Activated T-cell treated with anti-CD3 and anti-CD28 coated beads for 48 hours (primary cell): ENCODE results near the gene ATP8B4.

Experiments
- DNase-seq: peaks from one replicate; pipeline ENCODE4 v3.0.0-alpha.2; 2020; ENCODE audit warnings: low read depth

Gene ATP8B4

DNA sequence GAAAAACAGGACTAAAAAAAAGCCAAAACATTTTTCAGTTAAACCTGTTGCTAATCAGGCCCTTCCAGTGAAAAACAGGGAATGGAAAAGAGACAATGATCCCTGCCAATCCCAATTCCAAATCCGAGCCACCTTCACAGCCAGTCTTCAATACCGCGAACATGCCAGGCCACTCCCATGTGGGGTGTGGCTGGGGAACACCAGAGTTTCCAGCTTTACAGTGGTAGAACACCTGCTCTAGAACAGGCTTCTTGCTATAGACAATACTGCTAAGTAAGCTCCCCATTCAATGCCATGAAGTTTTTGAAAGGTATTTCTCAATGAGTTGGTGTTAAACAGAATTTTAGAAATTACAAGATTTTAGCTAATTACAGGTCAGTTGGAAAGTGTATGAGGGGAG, 228.3 kb downstream of the ATP8B4 start:
- DNase-seq = no peak

- DNase-seq = no peak
These were observed 229.5 kb downstream of the ATP8B4 start for GRCh38 chr15:49889536-49889935.

DNA sequence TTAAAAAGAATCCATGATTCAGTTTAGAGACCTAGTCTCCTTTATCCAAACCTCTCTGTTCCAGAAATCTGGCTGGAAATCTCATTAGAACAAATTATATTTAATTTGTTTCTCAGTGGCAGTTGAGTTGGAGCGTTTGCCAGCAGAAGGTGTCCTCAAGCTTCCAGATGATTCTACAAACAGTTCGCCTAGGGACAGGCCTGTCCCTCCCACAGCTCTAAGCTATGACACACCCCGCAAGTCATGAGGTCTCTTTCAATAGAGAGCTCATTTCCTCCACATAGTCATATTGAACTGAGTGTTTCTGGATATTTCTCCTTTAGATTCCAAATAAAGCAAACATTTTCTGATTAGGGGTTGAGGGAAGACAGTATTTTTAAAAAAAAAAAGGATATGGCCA, 230.3 kb downstream of the ATP8B4 start:
- DNase-seq = no peak

DNA sequence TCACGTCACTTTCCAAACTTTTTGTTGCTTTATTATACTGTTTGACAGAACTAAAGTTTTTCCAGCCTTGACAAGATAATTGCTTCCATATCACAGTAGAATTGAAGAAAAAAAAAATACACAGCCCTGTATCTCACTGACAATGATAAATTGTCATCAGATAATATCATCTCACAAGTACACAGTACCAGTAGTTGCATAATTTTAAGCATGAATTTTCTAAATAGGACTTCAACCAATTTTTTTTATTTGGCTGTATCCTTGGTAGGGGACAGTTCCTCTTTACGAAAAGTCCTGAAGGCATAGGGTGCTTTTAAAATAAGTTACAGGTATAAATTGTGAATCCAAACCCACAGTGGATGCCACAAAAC, 230.7 kb downstream of the ATP8B4 start:
- no peak for DNase-seq

- DNase-seq = no peak
These were observed 231.2 kb downstream of the ATP8B4 start for GRCh38 chr15:49887659-49888322.

- no peak for DNase-seq
These were observed 235.9 kb downstream of the ATP8B4 start for GRCh38 chr15:49883121-49883520.

- no peak for DNase-seq
These were observed 237.2 kb downstream of the ATP8B4 start for GRCh38 chr15:49881866-49882265.

- no peak for DNase-seq
These were observed 237.6 kb downstream of the ATP8B4 start for GRCh38 chr15:49881433-49881832.

- no peak for DNase-seq
These were observed 241.0 kb downstream of the ATP8B4 start for GRCh38 chr15:49877873-49878521.

DNA sequence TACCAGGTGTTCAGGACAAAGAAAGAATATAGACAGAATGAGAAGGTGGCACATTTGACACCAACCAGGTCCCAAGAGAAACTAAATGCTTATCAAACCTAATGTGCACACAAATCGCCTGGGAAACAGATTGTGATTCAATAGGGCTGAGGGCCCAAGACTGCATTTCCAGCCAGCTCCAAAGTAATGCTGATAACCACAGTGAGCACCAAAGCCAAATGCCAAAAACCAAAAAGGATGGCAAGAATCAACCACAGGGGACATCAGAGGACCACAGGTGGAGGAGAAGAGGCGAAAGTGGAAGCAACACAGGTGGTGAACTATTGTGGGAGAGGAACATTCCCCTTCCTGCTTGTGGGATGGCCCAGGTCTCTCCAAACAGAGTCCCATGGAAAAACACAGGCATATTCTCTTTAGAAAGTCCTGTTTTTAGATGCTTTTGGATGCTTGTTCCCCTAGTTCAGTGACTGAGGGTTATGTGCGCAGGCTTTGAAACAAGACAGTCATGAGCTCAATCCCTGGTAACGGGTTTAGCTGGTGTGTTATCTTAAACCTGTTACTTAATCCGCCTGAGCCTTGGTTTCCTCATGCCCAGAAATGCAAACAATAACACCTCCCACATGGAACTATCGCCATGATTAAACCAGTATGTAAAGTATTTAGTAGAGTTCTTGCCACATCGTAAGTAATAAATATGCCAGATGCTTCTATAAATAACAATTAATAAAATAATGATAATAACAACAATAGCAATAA, 241.7 kb downstream of the ATP8B4 start:
- DNase-seq = no peak

- DNase-seq = no peak
These were observed 242.5 kb downstream of the ATP8B4 start for GRCh38 chr15:49876401-49877038.

- no peak for DNase-seq
These were observed 243.6 kb downstream of the ATP8B4 start for GRCh38 chr15:49875392-49875791.

DNA sequence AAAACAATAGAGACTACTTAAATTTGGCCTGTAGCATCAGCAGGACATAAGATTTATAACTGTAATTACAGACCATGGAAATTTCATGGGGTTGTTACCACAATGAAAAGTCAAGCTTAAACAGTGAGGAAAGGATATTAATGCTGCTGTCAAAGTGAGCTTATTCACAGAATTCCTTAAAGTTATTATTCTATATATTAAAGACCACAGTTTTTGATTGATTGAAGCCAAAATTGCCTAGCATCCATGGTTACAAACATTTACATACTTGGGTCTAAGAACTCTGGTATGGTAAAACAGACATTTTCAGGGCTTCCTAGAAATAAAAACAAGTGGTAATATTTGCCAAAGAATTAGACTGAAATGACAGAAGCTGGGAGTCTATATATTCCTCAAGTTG, 248.6 kb downstream of the ATP8B4 start:
- no peak for DNase-seq

DNA sequence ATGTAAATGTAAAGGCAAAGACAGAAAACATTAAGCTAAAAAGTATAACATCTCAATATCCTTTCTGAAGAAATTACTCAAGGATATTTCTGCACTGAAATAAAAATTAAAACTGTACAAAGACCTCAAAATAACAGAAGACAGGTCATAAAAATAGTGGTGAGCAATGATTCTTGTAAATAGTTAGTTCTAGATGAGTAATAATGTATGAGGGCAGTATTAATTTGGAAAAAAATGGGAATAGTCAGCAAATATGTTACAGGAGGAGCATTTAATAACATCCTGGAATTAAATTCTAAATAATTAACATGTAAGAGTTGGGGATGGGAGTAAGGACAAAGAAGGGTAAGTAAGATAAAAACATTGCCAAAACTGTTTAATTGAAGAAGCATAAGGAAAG, 250.7 kb downstream of the ATP8B4 start:
- DNase-seq = no peak

GRCh38 chr15:49865925-49866757, 252.9 kb downstream of the ATP8B4 start:
- no peak for DNase-seq

DNA sequence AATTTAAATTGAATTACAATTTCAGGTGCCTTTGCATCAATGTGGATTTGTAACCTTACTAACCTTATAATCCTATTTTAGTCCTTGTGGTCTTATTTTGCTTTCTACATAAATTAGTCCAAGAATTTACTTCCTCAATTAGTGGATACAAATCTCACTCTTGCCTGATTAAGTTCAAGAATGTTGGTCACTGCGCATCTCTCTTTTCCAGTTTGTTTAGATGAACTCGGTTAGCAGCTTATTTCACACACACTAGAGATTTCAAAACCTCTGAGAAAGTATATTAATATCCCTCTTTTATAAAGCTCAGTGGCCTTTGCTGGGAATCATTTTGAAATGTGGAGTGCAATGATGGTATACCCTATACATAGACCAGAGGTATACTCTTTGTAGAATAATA, 254.8 kb downstream of the ATP8B4 start:
- DNase-seq = no peak

GRCh38 chr15:49863431-49864224, 255.4 kb downstream of the ATP8B4 start:
- no peak for DNase-seq

- no peak for DNase-seq
These were observed 258.9 kb downstream of the ATP8B4 start for GRCh38 chr15:49860101-49860500.

GRCh38 chr15:49857496-49858475, 261.2 kb downstream of the ATP8B4 start:
- no peak for DNase-seq
